Parathyroid adenoma (tissue), 2 donors: ENCODE data around the gene BCAS4.

ENCODE experiments used
- H2AFZ ChIP-seq: fragments of 300-600 bp; sonication (generic); one replicate; pipeline ENCODE4 v1.7.0; 2017; ENCODE audit warnings: antibody characterized with exemption, mild to moderate bottlenecking
- H3K27ac ChIP-seq: fragments of 300-600 bp; sonication (generic); one replicate; pipeline ENCODE4 v1.7.0; 2017
- H3K27me3 ChIP-seq: fragments of 300-600 bp; sonication (generic); one replicate; pipeline ENCODE4 v1.7.0; 2017; ENCODE audit warnings: low read length; ENCODE audit not compliant: control insufficient read depth, insufficient read depth
- H3K36me3 ChIP-seq: fragments of 300-600 bp; sonication (generic); one replicate; pipeline ENCODE4 v1.7.0; 2017; ENCODE audit warnings: low read length; ENCODE audit not compliant: control insufficient read depth, insufficient read depth
- H3K4me1 ChIP-seq: fragments of 300-600 bp; sonication (generic); one replicate; pipeline ENCODE4 v1.7.0; 2017; ENCODE audit warnings: control low read depth
- H3K4me2 ChIP-seq: fragments of 300-600 bp; sonication (generic); one replicate; pipeline ENCODE4 v1.7.0; 2017; ENCODE audit warnings: low read length
- H3K4me3 ChIP-seq: fragments of 300-600 bp; sonication (generic); one replicate; pipeline ENCODE4 v1.7.0; 2017; ENCODE audit warnings: low read depth, low read length
- H3K79me2 ChIP-seq: fragments of 300-600 bp; sonication (generic); one replicate; pipeline ENCODE4 v1.7.0; 2017; ENCODE audit warnings: control low read depth
- H3K9ac ChIP-seq: fragments of 300-600 bp; sonication (generic); one replicate; pipeline ENCODE4 v1.7.0; 2017; ENCODE audit warnings: mild to moderate bottlenecking
- H3K9me3 ChIP-seq: fragments of 300-600 bp; sonication (generic); one replicate; pipeline ENCODE4 v1.7.0; 2017; ENCODE audit warnings: low read length; ENCODE audit not compliant: control insufficient read depth
- CTCF ChIP-seq: fragments of 300-600 bp; sonication (generic); IDR thresholded peaks from one replicate; pipeline ENCODE4 v1.7.0; 2017; ENCODE audit warnings: antibody characterized with exemption, mild to moderate bottlenecking
- donor health status: primary hyperparathyroidism.

BCAS4 gene

GRCh38 chr20:50856475-50857041 lies 61.7 kb downstream of the BCAS4 start:
- TF ChIP-seq CTCF = no peak

GRCh38 chr20:50857348-50857747 lies 62.5 kb downstream of the BCAS4 start:
- Histone ChIP-seq H3K27ac (no peak overlapping the region), H3K79me2 (no peaks in the 10 kb centered on the region), H3K4me1 (peaks cover 14% of the 10 kb centered on the region), H3K4me3 (no peak overlapping the region), H2AFZ (no peak overlapping the region), H3K4me2 (no peak overlapping the region), H3K27me3 (no peaks in the 10 kb centered on the region), H3K9ac (no peak overlapping the region), H3K9me3 (no peaks in the 10 kb centered on the region), H3K36me3 (no peaks in the 10 kb centered on the region)
- TF ChIP-seq CTCF = no peak

More at GRCh38 chr20:50856475-50857041, 61.7 kb downstream of the BCAS4 start:
- Histone ChIP-seq H3K79me2 (no peaks in the 10 kb centered on the region), H2AFZ (peak overlapping the region; percentile 39), H3K4me3 (no peak overlapping the region), H3K4me1 (peaks cover 14% of the 10 kb centered on the region), H3K9ac (no peak overlapping the region), H3K9me3 (no peaks in the 10 kb centered on the region), H3K27ac (peak overlapping the region; percentile 60), H3K27me3 (no peaks in the 10 kb centered on the region), H3K36me3 (no peaks in the 10 kb centered on the region), H3K4me2 (peak overlapping the region; percentile 40)

GRCh38 chr20:50858525-50858924 lies 63.7 kb downstream of the BCAS4 start:
- H3K4me1 ChIP-seq = peaks cover 14% of the 10 kb centered on the region
- H3K27ac ChIP-seq = no peak overlapping the region
- no peak overlapping the region for H3K4me2 ChIP-seq
- H3K36me3 ChIP-seq = no peaks in the 10 kb centered on the region
- TF ChIP-seq CTCF = no peak
- no peak overlapping the region for H3K4me3 ChIP-seq
- no peak overlapping the region for H2AFZ ChIP-seq
- no peak overlapping the region for H3K9ac ChIP-seq
- no peaks in the 10 kb centered on the region for H3K79me2 ChIP-seq
- H3K27me3 ChIP-seq = no peaks in the 10 kb centered on the region
- H3K9me3 ChIP-seq = no peaks in the 10 kb centered on the region

GRCh38 chr20:50859161-50859560 lies 64.3 kb downstream of the BCAS4 start:
- H3K4me1 ChIP-seq = peaks cover 14% of the 10 kb centered on the region
- H3K9ac ChIP-seq = no peak overlapping the region
- H3K4me3 ChIP-seq = no peak overlapping the region
- H3K79me2 ChIP-seq = no peaks in the 10 kb centered on the region
- no peak overlapping the region for H3K4me2 ChIP-seq
- no peaks in the 10 kb centered on the region for H3K36me3 ChIP-seq
- no peaks in the 10 kb centered on the region for H3K27me3 ChIP-seq
- H2AFZ ChIP-seq = no peak overlapping the region
- no peak overlapping the region for H3K27ac ChIP-seq
- TF ChIP-seq CTCF = no peak
- no peaks in the 10 kb centered on the region for H3K9me3 ChIP-seq

- no peak for TF ChIP-seq CTCF
- H3K27me3 ChIP-seq = no peaks in the 10 kb centered on the region
These were observed 66.2 kb downstream of the BCAS4 start for GRCh38 chr20:50861012-50861411.

More at GRCh38 chr20:50861012-50861411, 66.2 kb downstream of the BCAS4 start:
- Histone ChIP-seq H3K79me2 (peaks cover 4% of the 10 kb centered on the region), H2AFZ (no peak overlapping the region), H3K4me2 (no peak overlapping the region), H3K36me3 (no peaks in the 10 kb centered on the region), H3K9ac (no peak overlapping the region), H3K4me3 (no peak overlapping the region), H3K4me1 (peaks cover 6% of the 10 kb centered on the region), H3K9me3 (no peaks in the 10 kb centered on the region), H3K27ac (no peak overlapping the region)
